ENCODE data around the gene XCL2.
"Not testable (repeated sequence)": the region's sequence is repeated elsewhere in the genome, so short reads cannot be mapped to it uniquely, and the experiment has no call there.

The XCL2 gene

GRCh38 chr1:168543840-168544498 is at the start of gene XCL2:
TSS of gene XCL2 (minus strand) at chr1:168543997. CDS start at chr1:168543964, 33 bp downstream.
- not testable (repeated sequence) for H3K27ac ChIP-seq (ENCODE audit: low read depth, low read length); H3K27me3 ChIP-seq (ENCODE audit: control insufficient read depth, insufficient read depth, low read length); H3K9ac ChIP-seq (ENCODE audit: low read length); H3K4me1 ChIP-seq (ENCODE audit: control insufficient read depth, insufficient read depth, low read length); H3K4me3 ChIP-seq (ENCODE audit: low read length); H3K36me3 ChIP-seq (ENCODE audit: control insufficient read depth, insufficient read depth, low read length)

- Histone ChIP-seq H3K9ac (ENCODE audit: low read length) (no peak overlapping the region), H3K36me3 (ENCODE audit: control insufficient read depth, insufficient read depth, low read length) (no peaks in the 10 kb centered on the region), H3K27ac (ENCODE audit: low read depth, low read length) (no peak overlapping the region), H3K4me1 (ENCODE audit: control insufficient read depth, insufficient read depth, low read length) (no peaks in the 10 kb centered on the region), H3K4me3 (ENCODE audit: low read length) (no peak overlapping the region), H3K27me3 (ENCODE audit: control insufficient read depth, insufficient read depth, low read length) (no peaks in the 10 kb centered on the region)
Observed at GRCh38 chr1:168591641-168592250, 47.9 kb upstream of the XCL2 start.

GRCh38 chr1:168591066-168591465 is 47.3 kb upstream of the XCL2 start:
- no peak overlapping the region for H3K4me3 ChIP-seq (ENCODE audit: low read length)
- no peak overlapping the region for H3K27ac ChIP-seq (ENCODE audit: low read depth, low read length)
- no peak overlapping the region for H3K9ac ChIP-seq (ENCODE audit: low read length)
- H3K27me3 ChIP-seq (ENCODE audit: control insufficient read depth, insufficient read depth, low read length): no peaks in the 10 kb centered on the region
- H3K4me1 ChIP-seq (ENCODE audit: control insufficient read depth, insufficient read depth, low read length): no peaks in the 10 kb centered on the region
- no peaks in the 10 kb centered on the region for H3K36me3 ChIP-seq (ENCODE audit: control insufficient read depth, insufficient read depth, low read length)

GRCh38 chr1:168589167-168589566 is 45.4 kb upstream of the XCL2 start:
- Histone ChIP-seq H3K9ac (ENCODE audit: low read length) (no peak overlapping the region), H3K4me3 (ENCODE audit: low read length) (no peak overlapping the region), H3K27me3 (ENCODE audit: control insufficient read depth, insufficient read depth, low read length) (no peaks in the 10 kb centered on the region), H3K36me3 (ENCODE audit: control insufficient read depth, insufficient read depth, low read length) (no peaks in the 10 kb centered on the region), H3K4me1 (ENCODE audit: control insufficient read depth, insufficient read depth, low read length) (peaks cover 8% of the 10 kb centered on the region), H3K27ac (ENCODE audit: low read depth, low read length) (no peak overlapping the region)

- no peak overlapping the region for H3K9ac ChIP-seq (ENCODE audit: low read length)
- H3K27ac ChIP-seq (ENCODE audit: low read depth, low read length): no peak overlapping the region
Observed at GRCh38 chr1:168585937-168586336, 42.1 kb upstream of the XCL2 start.

GRCh38 chr1:168585191-168585590 is 41.4 kb upstream of the XCL2 start:
- H3K27ac ChIP-seq (ENCODE audit: low read depth, low read length): peak overlapping the region; percentile 43
- no peak overlapping the region for H3K4me3 ChIP-seq (ENCODE audit: low read length)
- no peaks in the 10 kb centered on the region for H3K27me3 ChIP-seq (ENCODE audit: control insufficient read depth, insufficient read depth, low read length)
- peaks cover 11% of the 10 kb centered on the region for H3K4me1 ChIP-seq (ENCODE audit: control insufficient read depth, insufficient read depth, low read length)
- H3K9ac ChIP-seq (ENCODE audit: low read length): no peak overlapping the region
- no peaks in the 10 kb centered on the region for H3K36me3 ChIP-seq (ENCODE audit: control insufficient read depth, insufficient read depth, low read length)

More at GRCh38 chr1:168585937-168586336, 42.1 kb upstream of the XCL2 start:
- H3K4me1 ChIP-seq (ENCODE audit: control insufficient read depth, insufficient read depth, low read length): peaks cover 11% of the 10 kb centered on the region
- no peaks in the 10 kb centered on the region for H3K27me3 ChIP-seq (ENCODE audit: control insufficient read depth, insufficient read depth, low read length)
- H3K4me3 ChIP-seq (ENCODE audit: low read length): no peak overlapping the region
- no peaks in the 10 kb centered on the region for H3K36me3 ChIP-seq (ENCODE audit: control insufficient read depth, insufficient read depth, low read length)

- Histone ChIP-seq H3K4me3 (ENCODE audit: low read length) (no peak overlapping the region), H3K9ac (ENCODE audit: low read length) (no peak overlapping the region), H3K27ac (ENCODE audit: low read depth, low read length) (no peak overlapping the region), H3K27me3 (ENCODE audit: control insufficient read depth, insufficient read depth, low read length) (no peaks in the 10 kb centered on the region), H3K36me3 (ENCODE audit: control insufficient read depth, insufficient read depth, low read length) (no peaks in the 10 kb centered on the region), H3K4me1 (ENCODE audit: control insufficient read depth, insufficient read depth, low read length) (peaks cover 11% of the 10 kb centered on the region)
Observed at GRCh38 chr1:168583571-168583970, 39.8 kb upstream of the XCL2 start.

GRCh38 chr1:168582688-168583336 is 39.0 kb upstream of the XCL2 start:
- peaks cover 11% of the 10 kb centered on the region for H3K4me1 ChIP-seq (ENCODE audit: control insufficient read depth, insufficient read depth, low read length)
- no peak overlapping the region for H3K27ac ChIP-seq (ENCODE audit: low read depth, low read length)
- no peaks in the 10 kb centered on the region for H3K36me3 ChIP-seq (ENCODE audit: control insufficient read depth, insufficient read depth, low read length)
- H3K9ac ChIP-seq (ENCODE audit: low read length): no peak overlapping the region
- H3K4me3 ChIP-seq (ENCODE audit: low read length): no peak overlapping the region
- no peaks in the 10 kb centered on the region for H3K27me3 ChIP-seq (ENCODE audit: control insufficient read depth, insufficient read depth, low read length)

GRCh38 chr1:168581817-168582572 is 38.2 kb upstream of the XCL2 start:
- H3K4me1 ChIP-seq (ENCODE audit: control insufficient read depth, insufficient read depth, low read length): peaks cover 11% of the 10 kb centered on the region
- no peak overlapping the region for H3K4me3 ChIP-seq (ENCODE audit: low read length)
- H3K9ac ChIP-seq (ENCODE audit: low read length): no peak overlapping the region
- H3K27me3 ChIP-seq (ENCODE audit: control insufficient read depth, insufficient read depth, low read length): no peaks in the 10 kb centered on the region
- H3K36me3 ChIP-seq (ENCODE audit: control insufficient read depth, insufficient read depth, low read length): no peaks in the 10 kb centered on the region
- no peak overlapping the region for H3K27ac ChIP-seq (ENCODE audit: low read depth, low read length)

- H3K27me3 ChIP-seq (ENCODE audit: control insufficient read depth, insufficient read depth, low read length); H3K27ac ChIP-seq (ENCODE audit: low read depth, low read length); H3K36me3 ChIP-seq (ENCODE audit: control insufficient read depth, insufficient read depth, low read length); H3K9ac ChIP-seq (ENCODE audit: low read length); H3K4me3 ChIP-seq (ENCODE audit: low read length): not testable (repeated sequence)
- H3K4me1 ChIP-seq (ENCODE audit: control insufficient read depth, insufficient read depth, low read length): peaks cover 11% of the 10 kb centered on the region
Observed at GRCh38 chr1:168580991-168581390, 37.2 kb upstream of the XCL2 start.

- not testable (repeated sequence) for H3K27ac ChIP-seq (ENCODE audit: low read depth, low read length); H3K27me3 ChIP-seq (ENCODE audit: control insufficient read depth, insufficient read depth, low read length); H3K9ac ChIP-seq (ENCODE audit: low read length); H3K36me3 ChIP-seq (ENCODE audit: control insufficient read depth, insufficient read depth, low read length); H3K4me3 ChIP-seq (ENCODE audit: low read length)
- peaks cover 11% of the 10 kb centered on the region for H3K4me1 ChIP-seq (ENCODE audit: control insufficient read depth, insufficient read depth, low read length)
Observed at GRCh38 chr1:168580290-168580689, 36.5 kb upstream of the XCL2 start.

GRCh38 chr1:168578531-168579185 is 34.9 kb upstream of the XCL2 start:
- not testable (repeated sequence) for H3K36me3 ChIP-seq (ENCODE audit: control insufficient read depth, insufficient read depth, low read length); H3K27ac ChIP-seq (ENCODE audit: low read depth, low read length); H3K27me3 ChIP-seq (ENCODE audit: control insufficient read depth, insufficient read depth, low read length); H3K9ac ChIP-seq (ENCODE audit: low read length); H3K4me3 ChIP-seq (ENCODE audit: low read length); H3K4me1 ChIP-seq (ENCODE audit: control insufficient read depth, insufficient read depth, low read length)
